ENCODE data around the gene TTC34. TPM values are rescaled to one million over a fixed set of nuclear protein-coding genes. Genes with fewer than 3 reads are reported as not detected.

TTC34 gene
- total and polyA plus RNA-seq, 2 of the 4 experiments (the other 2 are of a cell fraction), result under 0.01 to 0.09 TPM

DNA sequence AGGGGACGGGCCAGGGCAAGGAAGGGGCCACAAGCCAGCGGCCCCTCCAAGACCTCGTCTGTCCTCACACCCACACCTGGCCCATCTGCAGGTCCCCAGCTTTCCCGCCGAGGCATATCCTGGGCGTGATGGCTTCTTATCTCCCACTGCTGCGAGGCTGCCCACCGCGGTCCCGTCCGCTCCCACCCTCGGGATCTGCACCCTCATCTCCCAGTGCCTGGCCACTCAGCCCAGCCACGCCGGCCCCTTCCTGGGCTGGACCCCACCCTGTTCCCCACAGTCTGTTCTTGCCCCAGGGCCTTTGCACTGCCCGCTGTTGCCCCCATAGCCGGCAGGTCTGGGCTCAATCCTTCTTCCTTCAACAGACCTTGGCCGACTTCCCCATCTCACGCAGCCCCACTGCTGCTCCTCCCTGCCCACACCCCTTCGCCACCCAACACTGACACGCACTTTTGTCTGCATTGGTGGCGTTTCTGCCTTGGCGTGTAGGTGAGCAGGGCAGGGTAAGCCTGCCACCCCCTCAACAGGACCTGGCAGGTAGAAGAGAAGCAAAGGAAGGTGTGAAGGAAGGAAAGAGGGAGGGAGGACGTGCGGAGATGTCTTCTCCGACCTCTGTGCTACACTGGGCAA is 4.4 kb upstream of the TTC34 start:
- Histone ChIP-seq H2BK15ac (ENCODE audit: low read depth, low read length) (no peak overlapping the region), H3K79me1 (ENCODE audit: low read depth in 1 of 2, low read length in 2 of 2) (no peaks in the 10 kb centered on the region), H4K20me1 (ENCODE audit: insufficient read depth, low read length) (no peaks in the 10 kb centered on the region), H3K23ac (ENCODE audit: low read depth, low read length) (no peak overlapping the region), H4K91ac (ENCODE audit: insufficient read depth, low read depth, low read length) (no peak overlapping the region), H3K9ac (ENCODE audit: low read depth, low read length) (no peak overlapping the region), H3K18ac (ENCODE audit: low read depth, low read length) (no peak overlapping the region), H2AK9ac (replicated peaks; ENCODE audit: low read depth, low read length, poor library complexity) (no peak overlapping the region), H3K4me2 (ENCODE audit: low read depth, low read length) (no peak overlapping the region), H3K9me3 (ENCODE audit: control insufficient read depth, insufficient read depth, low read length) (peaks cover 68% of the 10 kb centered on the region), H3K27ac (ENCODE audit: insufficient read depth, low read length) (no peak overlapping the region), H3K9me1 (ENCODE audit: insufficient read depth, low read length) (no peaks in the 10 kb centered on the region), H3K14ac (replicated peaks; ENCODE audit: low read depth, low read length) (no peak overlapping the region), H3K56ac (ENCODE audit: extremely low read depth, insufficient read depth, low read length) (no peak overlapping the region), H3K36me3 (ENCODE audit: control insufficient read depth, insufficient read depth, low read length) (no peaks in the 10 kb centered on the region), H2BK5ac (ENCODE audit: low read depth, low read length, poor library complexity, severe bottlenecking) (no peak overlapping the region), H3K4me3 (ENCODE audit: insufficient read depth, low read depth, low read length) (no peak overlapping the region), H2AFZ (replicated peaks; ENCODE audit: low read length, poor library complexity) (no peak overlapping the region), H2BK120ac (ENCODE audit: low read depth, low read length) (no peak overlapping the region), H4K5ac (ENCODE audit: low read depth, low read length) (no peak overlapping the region), H3K27me3 (ENCODE audit: control insufficient read depth, insufficient read depth, low read length) (no peaks in the 10 kb centered on the region), H2BK20ac (ENCODE audit: low read depth, low read length) (no peak overlapping the region), H3K4me1 (ENCODE audit: control insufficient read depth, insufficient read depth, low read length) (no peaks in the 10 kb centered on the region), H3K4ac (ENCODE audit: low read depth, low read length) (no peak overlapping the region), H4K8ac (ENCODE audit: low read depth in 2 of 2, low read length in 2 of 2) (no peak overlapping the region), H2AK5ac (ENCODE audit: low read depth, low read length) (no peak overlapping the region)
- CTCF ChIA-PET, result no interaction called here
- dilution Hi-C loops (cut with HindIII; ENCODE audit: low sequenced_read_pairs, unreplicated experiment), result no loop called here
- no peak for DNase-seq
- WGBS, 2 experiments (ENCODE audit: extremely low coverage in 2 of 2, insufficient read length in 1 of 2), result 72% methylated on average over 7 of the region's 25 CpGs; no CpG with 5 or more reads in 1 of the 2 experiments
- intact Hi-C loops (cut with micrococcal nuclease), result no loop called here
- ATAC-seq (ENCODE audit: low read depth), result no peak
- TF ChIP-seq NFE2L2 (IDR thresholded peaks at IDR 0.05; ENCODE audit: low read depth, low read length), result no peak
- no peak for TF ChIP-seq BHLHE40 (IDR thresholded peaks at IDR 0.05; ENCODE audit: low read depth, low read length)
- TF ChIP-seq SMC3 (IDR thresholded peaks at IDR 0.05; ENCODE audit: low read depth, low read length), result no peak
- TF ChIP-seq, protein P1, sequence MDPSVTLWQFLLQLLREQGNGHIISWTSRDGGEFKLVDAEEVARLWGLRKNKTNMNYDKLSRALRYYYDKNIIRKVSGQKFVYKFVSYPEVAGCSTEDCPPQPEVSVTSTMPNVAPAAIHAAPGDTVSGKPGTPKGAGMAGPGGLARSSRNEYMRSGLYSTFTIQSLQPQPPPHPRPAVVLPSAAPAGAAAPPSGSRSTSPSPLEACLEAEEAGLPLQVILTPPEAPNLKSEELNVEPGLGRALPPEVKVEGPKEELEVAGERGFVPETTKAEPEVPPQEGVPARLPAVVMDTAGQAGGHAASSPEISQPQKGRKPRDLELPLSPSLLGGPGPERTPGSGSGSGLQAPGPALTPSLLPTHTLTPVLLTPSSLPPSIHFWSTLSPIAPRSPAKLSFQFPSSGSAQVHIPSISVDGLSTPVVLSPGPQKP (IDR thresholded peaks at IDR 0.05; ENCODE audit: borderline replicate concordance, low read depth, low read length), result no peak
- TF ChIP-seq RFX5 (IDR thresholded peaks at IDR 0.05; ENCODE audit: low read depth, low read length), result no peak
- TF ChIP-seq MAFK (IDR thresholded peaks at IDR 0.05; ENCODE audit: low read depth, low read length), result no peak
- TF ChIP-seq, protein P2, sequence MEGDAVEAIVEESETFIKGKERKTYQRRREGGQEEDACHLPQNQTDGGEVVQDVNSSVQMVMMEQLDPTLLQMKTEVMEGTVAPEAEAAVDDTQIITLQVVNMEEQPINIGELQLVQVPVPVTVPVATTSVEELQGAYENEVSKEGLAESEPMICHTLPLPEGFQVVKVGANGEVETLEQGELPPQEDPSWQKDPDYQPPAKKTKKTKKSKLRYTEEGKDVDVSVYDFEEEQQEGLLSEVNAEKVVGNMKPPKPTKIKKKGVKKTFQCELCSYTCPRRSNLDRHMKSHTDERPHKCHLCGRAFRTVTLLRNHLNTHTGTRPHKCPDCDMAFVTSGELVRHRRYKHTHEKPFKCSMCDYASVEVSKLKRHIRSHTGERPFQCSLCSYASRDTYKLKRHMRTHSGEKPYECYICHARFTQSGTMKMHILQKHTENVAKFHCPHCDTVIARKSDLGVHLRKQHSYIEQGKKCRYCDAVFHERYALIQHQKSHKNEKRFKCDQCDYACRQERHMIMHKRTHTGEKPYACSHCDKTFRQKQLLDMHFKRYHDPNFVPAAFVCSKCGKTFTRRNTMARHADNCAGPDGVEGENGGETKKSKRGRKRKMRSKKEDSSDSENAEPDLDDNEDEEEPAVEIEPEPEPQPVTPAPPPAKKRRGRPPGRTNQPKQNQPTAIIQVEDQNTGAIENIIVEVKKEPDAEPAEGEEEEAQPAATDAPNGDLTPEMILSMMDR (conservative IDR thresholded peaks at IDR 0.05; ENCODE audit: low read depth, low read length), result no peak
- no peak for TF ChIP-seq CEBPB (IDR thresholded peaks at IDR 0.05; ENCODE audit: low read depth, low read length)
- no peak for TF ChIP-seq CHD1 (IDR thresholded peaks at IDR 0.05; ENCODE audit: low read depth, low read length)
- no peak for TF ChIP-seq FOS (IDR thresholded peaks at IDR 0.05; ENCODE audit: low read depth, low read length)
- TF ChIP-seq, protein P3, sequence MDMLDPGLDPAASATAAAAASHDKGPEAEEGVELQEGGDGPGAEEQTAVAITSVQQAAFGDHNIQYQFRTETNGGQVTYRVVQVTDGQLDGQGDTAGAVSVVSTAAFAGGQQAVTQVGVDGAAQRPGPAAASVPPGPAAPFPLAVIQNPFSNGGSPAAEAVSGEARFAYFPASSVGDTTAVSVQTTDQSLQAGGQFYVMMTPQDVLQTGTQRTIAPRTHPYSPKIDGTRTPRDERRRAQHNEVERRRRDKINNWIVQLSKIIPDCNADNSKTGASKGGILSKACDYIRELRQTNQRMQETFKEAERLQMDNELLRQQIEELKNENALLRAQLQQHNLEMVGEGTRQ (IDR thresholded peaks at IDR 0.05; ENCODE audit: low read depth, low read length), result no peak
- TF ChIP-seq MXI1 (IDR thresholded peaks at IDR 0.05; ENCODE audit: borderline replicate concordance, low read depth, low read length), result no peak
- TF ChIP-seq RAD21 (IDR thresholded peaks at IDR 0.05; ENCODE audit: low read length), result no peak
- no peak for TF ChIP-seq MAZ (IDR thresholded peaks at IDR 0.05; ENCODE audit: borderline replicate concordance, low read depth, low read length)
- TF ChIP-seq POLR2A (IDR thresholded peaks at IDR 0.05; ENCODE audit: low read depth, low read length), result no peak
- no peak for TF ChIP-seq RCOR1 (IDR thresholded peaks at IDR 0.05; ENCODE audit: insufficient replicate concordance, low read length)
- no TSS peak for BruUV-seq (replicated peaks)
- POLR2A ChIA-PET (ENCODE audit: unreplicated experiment), result no interaction called here
- in situ Hi-C loops (cut with MboI; ENCODE audit: low sequenced_read_pairs), result no loop called here
